OCI-LY3 (cell line): ENCODE data around the gene TRMT112.
A peak's percentile ranks its signal among the peaks of the same experiment; 100 is the strongest.

Source experiments
- H2AFZ ChIP-seq: fragments of 200-600, 300-600 bp; shearing (Covaris generic); 2 replicates; pipeline ENCODE4 v1.6.0; 2014; ENCODE audit warnings: antibody characterized with exemption, low read depth, low read length
- H3K27ac ChIP-seq: fragments of 200-600, 300-600 bp; sonication (generic); 2 replicates; pipeline ENCODE4 v1.5.1; 2014; ENCODE audit warnings: mild to moderate bottlenecking, low read length, moderate library complexity, mixed read lengths
- H3K27me3 ChIP-seq: fragments of 200-600, 300-600 bp; sonication (generic); 2 replicates; pipeline ENCODE4 v1.6.1; 2014; ENCODE audit warnings: low read depth, low read length, mixed read lengths
- H3K36me3 ChIP-seq: fragments of 200-600, 300-600 bp; sonication (generic); replicated peaks from 2 replicates; pipeline ENCODE3; 2014; ENCODE audit warnings: low read depth, low read length, mixed read lengths
- H3K4me1 ChIP-seq: fragments of 300-600, 200-600 bp; sonication (generic); 2 replicates; pipeline ENCODE4 v1.6.1; 2014; ENCODE audit warnings: low read length, mixed read lengths
- H3K4me2 ChIP-seq: fragments of 200-600, 300-600 bp; sonication (generic); 2 replicates; pipeline ENCODE4 v1.6.1; 2014; ENCODE audit warnings: low read length, mixed read lengths
- H3K4me3 ChIP-seq: fragments of 300-600, 200-600 bp; sonication (generic); 2 replicates; pipeline ENCODE4 v1.5.1; 2014; ENCODE audit warnings: antibody characterized with exemption, mild to moderate bottlenecking, low read length, moderate library complexity
- H3K79me2 ChIP-seq: fragments of 300-600, 200-600 bp; shearing (Covaris generic); 2 replicates; pipeline ENCODE4 v1.6.1; 2014; ENCODE audit warnings: mild to moderate bottlenecking, low read length, mixed read lengths
- H3K9ac ChIP-seq: fragments of 300-600, 200-600 bp; shearing (Covaris generic); 2 replicates; pipeline ENCODE4 v1.6.0; 2014; ENCODE audit warnings: mild to moderate bottlenecking, low read length, moderate library complexity
- H3K9me3 ChIP-seq: fragments of 200-600, 300-600 bp; shearing (Covaris generic); 2 replicates; pipeline ENCODE4 v1.6.1; 2014; ENCODE audit warnings: low read length, mixed read lengths; ENCODE audit not compliant: insufficient read depth
- H4K20me1 ChIP-seq: fragments of 200-600, 300-600 bp; sonication (generic); 2 replicates; pipeline ENCODE4 v1.6.1; 2016; ENCODE audit warnings: low read length, mixed read lengths; ENCODE audit not compliant: insufficient read depth
- CTCF ChIP-seq: fragments of 200-600, 300-600 bp; sonication (generic); IDR thresholded peaks from 2 replicates; pipeline ENCODE4 v1.5.1; 2014; ENCODE audit warnings: antibody characterized with exemption, low read length, low read depth
- EZH2phosphoT487 ChIP-seq: fragments of 200-600 bp; shearing (Covaris generic); IDR thresholded peaks from 2 replicates; pipeline ENCODE4 v1.6.1; 2018; ENCODE audit warnings: antibody characterized with exemption, mixed run types, low read depth

TRMT112 gene

GRCh38 chr11:64320556-64320955, 3.2 kb upstream of the TRMT112 start:
- Histone ChIP-seq H3K79me2 (peaks cover 29% of the 10 kb centered on the region), H3K9me3 (no peaks in the 10 kb centered on the region), H3K27ac (no peak overlapping the region), H3K4me1 (peaks cover 14% of the 10 kb centered on the region), H3K27me3 (no peaks in the 10 kb centered on the region), H2AFZ (no peak overlapping the region), H3K9ac (no peak overlapping the region), H4K20me1 (no peaks in the 10 kb centered on the region), H3K36me3 (peaks cover 16% of the 10 kb centered on the region), H3K4me3 (no peak overlapping the region), H3K4me2 (no peak overlapping the region)
- TF ChIP-seq CTCF, result no peak
- no peak for TF ChIP-seq EZH2phosphoT487

DNA sequence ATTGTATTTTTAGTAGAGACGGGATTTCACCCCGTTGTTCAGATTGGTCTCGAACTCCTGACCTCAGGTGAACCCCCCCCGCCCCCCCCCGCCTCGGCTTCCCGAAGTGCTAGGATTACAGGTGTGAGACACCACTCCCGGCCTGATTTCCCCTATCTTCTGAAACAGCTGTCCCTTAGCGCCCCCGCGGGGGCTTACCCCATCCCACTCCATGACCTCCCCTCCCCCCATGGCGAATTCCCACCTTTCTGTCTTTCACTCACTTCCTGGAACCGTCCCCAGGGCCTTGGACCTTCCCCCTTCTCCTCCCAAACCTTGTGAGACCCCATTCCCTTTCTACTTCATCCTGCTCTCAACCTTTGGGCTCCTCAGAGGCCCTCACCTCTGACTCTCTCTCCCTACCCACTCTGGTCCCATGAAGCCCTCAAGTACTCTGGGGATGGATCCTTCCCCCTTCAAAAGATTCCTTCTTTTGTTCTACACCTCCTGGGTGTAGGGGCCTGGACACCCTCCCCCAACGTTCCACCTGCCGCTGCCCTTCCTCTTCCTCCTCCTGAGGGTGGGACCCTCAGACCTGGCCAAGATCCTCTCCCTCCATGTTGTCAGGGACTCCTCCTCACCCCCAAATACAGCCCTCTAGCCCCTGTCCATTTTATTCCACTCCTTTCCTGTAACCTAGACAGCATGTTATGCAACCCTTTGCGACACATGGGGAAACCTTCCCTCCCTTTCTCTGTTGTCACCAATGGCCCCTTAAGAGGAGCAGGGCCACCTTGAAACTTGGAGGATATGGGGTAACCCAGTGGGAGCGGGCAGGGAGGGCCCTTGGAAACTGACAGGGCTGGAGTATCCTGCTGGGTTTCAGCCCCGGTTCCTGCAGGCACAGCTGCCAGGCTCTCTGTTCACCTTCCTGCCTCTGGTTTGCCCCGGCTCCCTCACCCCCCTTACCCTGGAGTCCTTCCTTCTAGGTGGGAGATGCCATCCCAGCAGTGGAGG, 1.7 kb upstream of the TRMT112 start:
- peaks cover 22% of the 10 kb centered on the region for H3K36me3 ChIP-seq

GRCh38 chr11:64317961-64318765, 804 bp upstream of the TRMT112 start, which contains the start of gene PRDX5:
PRDX5 (plus strand) TSS chr11:64318121; CDS start chr11:64318216, 95 bp downstream.
- H3K4me1 ChIP-seq, result peaks cover 14% of the 10 kb centered on the region
- H3K27me3 ChIP-seq, result no peaks in the 10 kb centered on the region
- H2AFZ ChIP-seq, result peak within 1 kb of the TSS; percentile 52; the same call in 1 of the 2 replicates
- H3K4me3 ChIP-seq, result peak within 1 kb of the TSS; percentile 85
- peak within 1 kb of the TSS; percentile 72 for H3K4me2 ChIP-seq
- peak within 1 kb of the TSS; percentile 90 for H3K9ac ChIP-seq
- H3K27ac ChIP-seq, result peak within 1 kb of the TSS; percentile 93
- H3K79me2 ChIP-seq, result peaks cover 41% of the 10 kb centered on the region
- no peaks in the 10 kb centered on the region for H3K9me3 ChIP-seq
- H4K20me1 ChIP-seq, result no peaks in the 10 kb centered on the region
- peaks cover 22% of the 10 kb centered on the region for H3K36me3 ChIP-seq
- no peak for TF ChIP-seq EZH2phosphoT487
- peak; percentile 57 for TF ChIP-seq CTCF

More for the DNA sequence above, 1.7 kb upstream of the TRMT112 start:
- H3K4me3 ChIP-seq, result peak overlapping the region; percentile 85
- TF ChIP-seq CTCF (no peak), EZH2phosphoT487 (no peak)
- peaks cover 35% of the 10 kb centered on the region for H3K79me2 ChIP-seq
- H3K4me2 ChIP-seq, result peak overlapping the region; percentile 72
- H2AFZ ChIP-seq, result no peak overlapping the region
- H4K20me1 ChIP-seq, result no peaks in the 10 kb centered on the region
- no peaks in the 10 kb centered on the region for H3K9me3 ChIP-seq
- peak overlapping the region; percentile 90 for H3K9ac ChIP-seq
- H3K27me3 ChIP-seq, result no peaks in the 10 kb centered on the region
- H3K4me1 ChIP-seq, result peaks cover 14% of the 10 kb centered on the region
- peak overlapping the region; percentile 93 for H3K27ac ChIP-seq
